Measurements from ENCODE around the gene ANKRD13A.
"Not testable (repeated sequence)": the region's sequence is repeated elsewhere in the genome, so short reads cannot be mapped to it uniquely, and the experiment has no call there.

Gene ANKRD13A

GRCh38 chr12:110010853-110011723 is 11.9 kb downstream of the ANKRD13A start:
- DNase-seq = no peak

GRCh38 chr12:110012137-110012536 is 12.9 kb downstream of the ANKRD13A start:
- no peak for DNase-seq

- DNase-seq = no peak
Observed at GRCh38 chr12:110012659-110013058, 13.4 kb downstream of the ANKRD13A start.

GRCh38 chr12:110015132-110015531 is 15.9 kb downstream of the ANKRD13A start:
- DNase-seq = no peak

GRCh38 chr12:110020956-110021355 is 21.7 kb downstream of the ANKRD13A start:
- DNase-seq = no peak

GRCh38 chr12:110023059-110023980 is 24.1 kb downstream of the ANKRD13A start:
- no peak for DNase-seq

GRCh38 chr12:110024051-110024450 is 24.8 kb downstream of the ANKRD13A start:
- no peak for DNase-seq

- DNase-seq = no peak
Observed at GRCh38 chr12:110028323-110028722, 29.1 kb downstream of the ANKRD13A start.

- no peak for DNase-seq
Observed at GRCh38 chr12:110029290-110029815, 30.1 kb downstream of the ANKRD13A start.

- DNase-seq = no peak
Observed at GRCh38 chr12:110033888-110034287, 34.7 kb downstream of the ANKRD13A start.

GRCh38 chr12:110035534-110036104 is 36.4 kb downstream of the ANKRD13A start:
- DNase-seq = no peak

GRCh38 chr12:110037315-110037714 is 38.1 kb downstream of the ANKRD13A start:
- DNase-seq = no peak

GRCh38 chr12:110038741-110039084 is 39.5 kb downstream of the ANKRD13A start:
- DNase-seq = no peak

- peak; percentile 86 for DNase-seq
Observed at GRCh38 chr12:110039085-110039807, 40.0 kb downstream of the ANKRD13A start.

GRCh38 chr12:110042264-110042663 is 43.0 kb downstream of the ANKRD13A start:
- no peak for DNase-seq

GRCh38 chr12:110046451-110047187 is 47.4 kb downstream of the ANKRD13A start:
- DNase-seq = no peak

GRCh38 chr12:110047297-110047940 is 48.2 kb downstream of the ANKRD13A start:
- DNase-seq = no peak

- peak; percentile 97 for DNase-seq
Observed at GRCh38 chr12:110048242-110049027, 49.2 kb downstream of the ANKRD13A start, which contains the start of gene C12orf76. Gene C12orf76 (minus strand): TSS chr12:110048522. CDS start chr12:110048495, 27 bp downstream.

GRCh38 chr12:110049034-110049433 is 49.8 kb downstream of the ANKRD13A start:
- not testable (repeated sequence) for DNase-seq

- not testable (repeated sequence) for DNase-seq
Observed at GRCh38 chr12:110049666-110050065, 50.4 kb downstream of the ANKRD13A start.

Data from islet precursor cell (in vitro differentiated cells).